B cell (primary cell): Measurements from ENCODE around the gene WDR4. TPM values are rescaled to one million over a fixed set of nuclear protein-coding genes. Genes with fewer than 3 reads are reported as not detected.

Experiments
- ATAC-seq: fragments of 200-7000 bp; cut with Tn5 transposase; one replicate; pipeline ENCODE4 v1.10.0; 2021; ENCODE audit warnings: low read depth, mild to moderate bottlenecking, moderate number of reproducible peaks, moderate library complexity
- CTCF ChIA-PET: fragments of 350-600 bp; sonication (Branson Sonifier 250); formaldehyde crosslinking; loops from one replicate; lab custom pipeline; 2021; ENCODE audit warnings: antibody characterized with exemption, inconsistent platforms; lab: Charles Lee
- POLR2A ChIA-PET: fragments of 350-600 bp; sonication (Branson Sonifier 250); formaldehyde crosslinking; loops from one replicate; lab custom pipeline; 2021; ENCODE audit warnings: antibody characterized with exemption; lab: Charles Lee
- DNase-seq: peaks from one replicate; pipeline ENCODE4 v3.0.0; 2013
- H2AFZ ChIP-seq: 2 replicates; pipeline ENCODE4 v1.6.1; 2012; ENCODE audit warnings: mild to moderate bottlenecking, low read depth, low read length; ENCODE audit not compliant: insufficient read depth, poor library complexity, severe bottlenecking
- H3K27ac ChIP-seq, 2 donors: 1 replicate in 1 of 2; 2 replicates in 1 of 2; pipeline ENCODE4 v1.5.1; 2012 to 2013; ENCODE audit warnings: low read length in 2 of 2, mild to moderate bottlenecking in 2 of 2, moderate library complexity in 1 of 2
- H3K27me3 ChIP-seq, 4 experiments: fragments of 200-600 bp in 1 of 4; sonication (generic) in 1 of 4; replicated peaks in 1 of 4; 1 replicate in 2 of 4; 2 replicates in 2 of 4; pipeline versions ENCODE4 v1.6.1 to v1.7.0; 2013 to 2016; ENCODE audit warnings: low read length in 3 of 4, mild to moderate bottlenecking in 2 of 4, mixed read lengths in 1 of 4, moderate library complexity in 1 of 4; ENCODE audit not compliant: insufficient read depth in 4 of 4, control insufficient read depth in 3 of 4; ENCODE audit errors: control extremely low read depth in 1 of 4
- H3K36me3 ChIP-seq, 2 experiments: replicated peaks in 1 of 2; 1 replicate in 1 of 2; 2 replicates in 1 of 2; pipeline versions ENCODE4 v1.6.1 to v1.7.1; 2013; ENCODE audit warnings: low read length in 1 of 2; ENCODE audit not compliant: insufficient read depth in 2 of 2, control insufficient read depth in 1 of 2; ENCODE audit errors: control extremely low read depth in 1 of 2, extremely low read depth in 1 of 2
- H3K4me1 ChIP-seq, 2 donors: fragments of 200-600 bp in 1 of 2; sonication (generic) in 1 of 2; 1 replicate in 1 of 2; 2 replicates in 1 of 2; pipeline versions ENCODE4 v1.5.1 to v1.6.1; 2013 to 2017; ENCODE audit warnings: low read length in 2 of 2; ENCODE audit not compliant: control insufficient read depth in 2 of 2, insufficient read depth in 2 of 2
- H3K4me2 ChIP-seq: replicated peaks from 2 replicates; pipeline ENCODE3; 2012; ENCODE audit warnings: mild to moderate bottlenecking, low read depth, low read length; ENCODE audit not compliant: poor library complexity, severe bottlenecking
- H3K4me3 ChIP-seq, 5 experiments: fragments of 200-600 bp in 1 of 5; sonication (generic) in 1 of 5; 1 replicate in 3 of 5; 2 replicates in 2 of 5; pipeline versions ENCODE4 v1.5.1 to v1.7.0; 2011 to 2016; ENCODE audit warnings: low read length in 4 of 5, mild to moderate bottlenecking in 4 of 5, low read depth in 2 of 5, control low read depth in 1 of 5, moderate library complexity in 1 of 5; ENCODE audit not compliant: insufficient read depth in 1 of 5; ENCODE audit errors: control extremely low read depth in 1 of 5, extremely low read depth in 1 of 5
- H3K79me2 ChIP-seq: fragments of 200-600 bp; sonication (generic); one replicate; pipeline ENCODE4 v1.6.0; 2016; ENCODE audit warnings: low read length; ENCODE audit not compliant: control insufficient read depth, insufficient read depth
- H3K9ac ChIP-seq: fragments of 200-600 bp; sonication (generic); 2 replicates; pipeline ENCODE4 v1.6.1; 2017; ENCODE audit warnings: mild to moderate bottlenecking, low read length, moderate library complexity
- H3K9me3 ChIP-seq, 3 donors: one replicate each; pipeline versions ENCODE4 v1.6.1 to v1.7.1; 2013; ENCODE audit warnings: low read length in 2 of 3; ENCODE audit not compliant: control insufficient read depth in 2 of 3, insufficient read depth in 1 of 3; ENCODE audit errors: control extremely low read depth in 1 of 3
- H4K20me1 ChIP-seq: 2 replicates; pipeline ENCODE4 v1.6.0; 2012; ENCODE audit warnings: mild to moderate bottlenecking, low read length; ENCODE audit not compliant: insufficient read depth, control insufficient read depth, poor library complexity, severe bottlenecking
- H3K27ac Mint-ChIP-seq: one replicate; pipeline ENCODE4 v1.8.0; 2021; ENCODE audit warnings: mixed read lengths
- H3K27me3 Mint-ChIP-seq: one replicate; pipeline ENCODE4 v1.8.0; 2021; ENCODE audit warnings: mixed read lengths
- H3K4me1 Mint-ChIP-seq: one replicate; pipeline ENCODE4 v1.8.0; 2021; ENCODE audit warnings: mixed read lengths
- H3K4me3 Mint-ChIP-seq: one replicate; pipeline ENCODE4 v1.8.0; 2021; ENCODE audit warnings: mixed read lengths
- H3K9me3 Mint-ChIP-seq: one replicate; pipeline ENCODE4 v1.8.0; 2022; ENCODE audit warnings: mixed read lengths; ENCODE audit not compliant: insufficient read depth
- CTCF ChIP-seq: fragments of 200-600 bp; IDR thresholded peaks from one replicate; pipeline ENCODE4 v1.8.0; 2022; ENCODE audit warnings: antibody characterized with exemption, mild to moderate bottlenecking
- EZH2 ChIP-seq: IDR thresholded peaks from 2 replicates; pipeline ENCODE4 v1.6.1; 2012; ENCODE audit warnings: borderline replicate concordance, low read depth, mild to moderate bottlenecking, moderate library complexity, low read length; ENCODE audit not compliant: insufficient read depth, poor library complexity, severe bottlenecking
- WGBS: methylation state at CpG from one replicate; pipeline ENCODE4 v1.1.5; 2013; ENCODE audit warnings: missing lambda C conversion rate; ENCODE audit not compliant: insufficient coverage; 5-methylcytosine and 5-hydroxymethylcytosine counted together
- intact Hi-C: fragments of 100-400 bp; cut with micrococcal nuclease; formaldehyde crosslinking; loops from one replicate; pipeline ENCODE4 v1.10.0; 2022
- polyA plus RNA-seq: library from polyadenylated mRNA; depleted of rRNA; stranded (reverse); fragments of >200 nt; gene quantifications from 2 replicates; pipeline ENCODE4 v1.2.3, GENCODE V29; 2012
- total RNA-seq, 2 donors: library from RNA; stranded (reverse); fragments of 120-200 nt in 1 of 2; gene quantifications; 1 replicate in 1 of 2; 2 replicates in 1 of 2; pipeline versions ENCODE4 v1.2.3 to v1.2.4, GENCODE V29; 2013 to 2022

Gene WDR4
- total and polyA plus RNA-seq, 2 donors (not counting 1 experiment from before 2014, with no cell fraction given) = 17.7 to 40.1 TPM

- Histone ChIP-seq H3K4me1 (peaks cover 9 to 17% of the 10 kb centered on the region in 2 donors), H3K36me3 (peaks cover 2 to 21% of the 10 kb centered on the region in 2 experiments), H2AFZ (no peak overlapping the region), H3K27ac (no peak overlapping the region), H3K9me3 (no peaks in the 10 kb centered on the region), H3K27me3 (no peaks in the 10 kb centered on the region), H3K4me3 (no peak overlapping the region), H3K9ac (no peak overlapping the region), H4K20me1 (peaks cover 15% of the 10 kb centered on the region), H3K79me2 (no peaks in the 10 kb centered on the region), H3K4me2 (no peak overlapping the region)
- DNase-seq = no peak
- ATAC-seq = no peak
- ChIA-PET POLR2A (no interaction called here), CTCF (no interaction called here)
- Mint-ChIP-seq H3K4me3 (no peak overlapping the region), H3K27me3 (peaks cover under 1% of the 10 kb centered on the region), H3K27ac (no peak overlapping the region), H3K4me1 (peaks cover 18% of the 10 kb centered on the region), H3K9me3 (no peaks in the 10 kb centered on the region)
- intact Hi-C loops = no loop called here
- TF ChIP-seq CTCF (no peak), EZH2 (no peak)
- 75% methylated on average over 15 of the region's 15 CpGs for WGBS
Measured at GRCh38 chr21:42836767-42837301, 42.5 kb downstream of the WDR4 start.

DNA sequence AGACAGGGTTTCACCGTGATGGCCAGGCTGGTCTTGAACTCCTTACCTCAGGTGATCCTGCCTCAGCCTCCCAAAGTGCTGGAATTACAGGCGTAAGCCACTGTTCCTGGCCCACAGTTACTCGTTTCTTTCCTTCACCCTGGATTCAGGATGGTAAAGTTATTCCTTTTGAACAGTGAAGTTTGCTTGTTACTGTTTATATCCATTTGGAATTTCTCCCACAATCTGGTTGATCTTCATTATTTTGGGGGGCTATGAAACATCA lies 43.0 kb downstream of the WDR4 start:
- DNase-seq (no peak), ATAC-seq (no peak)
- H3K9me3 ChIP-seq = no peaks in the 10 kb centered on the region
- H3K27ac ChIP-seq = no peak overlapping the region
- intact Hi-C loops = no loop called here
- no peak overlapping the region for H3K27ac Mint-ChIP-seq
- no peaks in the 10 kb centered on the region for H3K79me2 ChIP-seq
- TF ChIP-seq CTCF (no peak), EZH2 (no peak)
- H3K9me3 Mint-ChIP-seq = no peaks in the 10 kb centered on the region
- peaks cover 10% of the 10 kb centered on the region for H4K20me1 ChIP-seq
- H3K4me1 Mint-ChIP-seq = peaks cover 21% of the 10 kb centered on the region
- no peaks in the 10 kb centered on the region for H3K27me3 ChIP-seq
- ChIA-PET CTCF (interaction anchor here (0.7 to 1.5 kb wide), 2 partner anchors 243 to 521 kb away, joined by 3 to 10 read pairs; no protein-coding TSS in a partner anchor), POLR2A (no interaction called here)
- no CpG with 5 or more reads among the region's 3 CpGs for WGBS
- H3K27me3 Mint-ChIP-seq = peaks cover 4% of the 10 kb centered on the region
- H3K36me3 ChIP-seq = peaks cover 2 to 17% of the 10 kb centered on the region in 2 experiments
- H3K4me3 ChIP-seq = no peak overlapping the region
- H3K4me2 ChIP-seq = no peak overlapping the region
- H3K9ac ChIP-seq = no peak overlapping the region
- H3K4me1 ChIP-seq = peaks cover 9 to 17% of the 10 kb centered on the region in 2 donors
- no peak overlapping the region for H2AFZ ChIP-seq
- H3K4me3 Mint-ChIP-seq = no peak overlapping the region
